GM18873 (cell line): ENCODE data around the gene NELFB.
A peak's percentile ranks its signal among the peaks of the same experiment; 100 is the strongest.
"Not testable (repeated sequence)": the region's sequence is repeated elsewhere in the genome, so short reads cannot be mapped to it uniquely, and the experiment has no call there.

Experiments used
- ATAC-seq: cut with Tn5 transposase; IDR thresholded peaks from one replicate; pipeline ENCODE4 v1.9.1; 2021; ENCODE audit warnings: mild to moderate bottlenecking, moderate library complexity, moderate number of reproducible peaks; ENCODE audit not compliant: unreplicated experiment, low FRiP score

The NELFB gene

GRCh38 chr9:137234055-137234697 lies 21.0 kb upstream of the NELFB start:
- no peak for ATAC-seq

- no peak for ATAC-seq
Measured at GRCh38 chr9:137234758-137235423, 20.2 kb upstream of the NELFB start.

GRCh38 chr9:137235424-137236237 lies 19.5 kb upstream of the NELFB start:
- ATAC-seq = no peak

- no peak for ATAC-seq
Measured at GRCh38 chr9:137236238-137236935, 18.7 kb upstream of the NELFB start.

- ATAC-seq = no peak
Measured at GRCh38 chr9:137236936-137237421, 18.1 kb upstream of the NELFB start.

- ATAC-seq = no peak
Measured at GRCh38 chr9:137237759-137238726, 17.1 kb upstream of the NELFB start.

- not testable (repeated sequence) for ATAC-seq
Measured at GRCh38 chr9:137239541-137240200, 15.5 kb upstream of the NELFB start.

- peak; percentile 7 for ATAC-seq
Measured at GRCh38 chr9:137240318-137240840, 14.7 kb upstream of the NELFB start.

GRCh38 chr9:137240841-137241489 lies 14.2 kb upstream of the NELFB start, which contains the start of gene TUBB4B:
Gene TUBB4B (plus strand): TSS chr9:137241287. CDS start chr9:137241361, 74 bp downstream.
- ATAC-seq = peak; percentile 77

GRCh38 chr9:137241490-137242268 lies 13.4 kb upstream of the NELFB start:
- peak; percentile 3 for ATAC-seq

- no peak for ATAC-seq
Measured at GRCh38 chr9:137242269-137243203, 12.6 kb upstream of the NELFB start.

- ATAC-seq = not testable (repeated sequence)
Measured at GRCh38 chr9:137243266-137243625, 11.9 kb upstream of the NELFB start.

- ATAC-seq = no peak
Measured at GRCh38 chr9:137243626-137244485, 11.3 kb upstream of the NELFB start.

- no peak for ATAC-seq
Measured at GRCh38 chr9:137244486-137245449, 10.4 kb upstream of the NELFB start.
